Endothelial cell (in vitro differentiated cells): ENCODE measurements around the gene TRMT44. TPM values are rescaled to one million over a fixed set of nuclear protein-coding genes. Genes with fewer than 3 reads are reported as not detected.
A peak's percentile ranks its signal among the peaks of the same experiment; 100 is the strongest.

Experiments
- DNase-seq: peaks from one replicate; pipeline ENCODE4 v3.0.0; 2021; ENCODE audit warnings: low spot score
- H3K27ac Mint-ChIP-seq: one replicate; pipeline ENCODE4 v1.8.0; 2021; ENCODE audit warnings: mixed read lengths, inconsistent platforms; ENCODE audit not compliant: unreplicated experiment
- H3K27me3 Mint-ChIP-seq: one replicate; pipeline ENCODE4 v1.8.0; 2021; ENCODE audit warnings: mild to moderate bottlenecking, moderate library complexity, mixed read lengths, inconsistent platforms; ENCODE audit not compliant: unreplicated experiment
- H3K36me3 Mint-ChIP-seq: one replicate; pipeline ENCODE4 v1.8.0; 2021; ENCODE audit warnings: mild to moderate bottlenecking, low read depth, mixed read lengths, inconsistent platforms; ENCODE audit not compliant: unreplicated experiment
- H3K4me1 Mint-ChIP-seq: one replicate; pipeline ENCODE4 v1.8.0; 2021; ENCODE audit warnings: mild to moderate bottlenecking, mixed read lengths, inconsistent platforms; ENCODE audit not compliant: unreplicated experiment
- H3K4me3 Mint-ChIP-seq: one replicate; pipeline ENCODE4 v1.8.0; 2021; ENCODE audit warnings: mild to moderate bottlenecking, mixed read lengths, inconsistent platforms; ENCODE audit not compliant: unreplicated experiment
- H3K9me3 Mint-ChIP-seq: one replicate; pipeline ENCODE4 v1.8.0; 2021; ENCODE audit warnings: mixed read lengths, inconsistent platforms; ENCODE audit not compliant: unreplicated experiment
- CTCF ChIP-seq: fragments of 200-600 bp; sonication (generic); IDR thresholded peaks from one replicate; pipeline ENCODE4 v1.5.0; 2021; ENCODE audit warnings: antibody characterized with exemption; ENCODE audit not compliant: unreplicated experiment
- total RNA-seq: library from RNA; stranded (reverse); fragmentation: NEBNext Ultra II Directional; extraction: Animal tissue kit (Norgen Biotek cat#: 25700); gene quantifications from one replicate; pipeline ENCODE4 v1.2.1, GENCODE V29; 2021; ENCODE audit not compliant: unreplicated experiment

Gene TRMT44
- total RNA-seq, 1 donor from 2014 or later, result 38.5 TPM

GRCh38 chr4:8434251-8435073, 6.1 kb upstream of the TRMT44 start:
- TF ChIP-seq CTCF, result no peak
- DNase-seq, result no peak
- Mint-ChIP-seq H3K4me3 (no peak overlapping the region), H3K9me3 (no peaks in the 10 kb centered on the region), H3K36me3 (no peaks in the 10 kb centered on the region), H3K27me3 (peaks cover 7% of the 10 kb centered on the region), H3K4me1 (peaks cover 39% of the 10 kb centered on the region), H3K27ac (no peak overlapping the region)

- peaks cover 6% of the 10 kb centered on the region for H3K9me3 Mint-ChIP-seq
- no peak for DNase-seq
- peak overlapping the region; percentile 83 for H3K4me3 Mint-ChIP-seq
- peaks cover 7% of the 10 kb centered on the region for H3K36me3 Mint-ChIP-seq
- peaks cover 48% of the 10 kb centered on the region for H3K4me1 Mint-ChIP-seq
- H3K27ac Mint-ChIP-seq, result peak overlapping the region; percentile 54
- H3K27me3 Mint-ChIP-seq, result peaks cover 15% of the 10 kb centered on the region
- TF ChIP-seq CTCF, result no peak
These were observed 4.9 kb upstream of the TRMT44 start for GRCh38 chr4:8435656-8436121.

GRCh38 chr4:8437281-8437680, 3.3 kb upstream of the TRMT44 start:
- peaks cover 7% of the 10 kb centered on the region for H3K36me3 Mint-ChIP-seq
- peak overlapping the region; percentile 98 for H3K27ac Mint-ChIP-seq
- H3K27me3 Mint-ChIP-seq, result peaks cover 20% of the 10 kb centered on the region
- peaks cover 58% of the 10 kb centered on the region for H3K4me1 Mint-ChIP-seq
- H3K4me3 Mint-ChIP-seq, result peak overlapping the region; percentile 66
- TF ChIP-seq CTCF, result peak; percentile 35
- peaks cover 6% of the 10 kb centered on the region for H3K9me3 Mint-ChIP-seq
- peak; percentile 46 for DNase-seq

GRCh38 chr4:8438743-8439142, 1.8 kb upstream of the TRMT44 start:
- Mint-ChIP-seq H3K27me3 (peaks cover 17% of the 10 kb centered on the region), H3K9me3 (peaks cover 6% of the 10 kb centered on the region), H3K27ac (peak overlapping the region; percentile 95), H3K4me3 (peak overlapping the region; percentile 28), H3K36me3 (peaks cover 7% of the 10 kb centered on the region), H3K4me1 (peaks cover 66% of the 10 kb centered on the region)
- TF ChIP-seq CTCF, result no peak
- DNase-seq, result no peak

GRCh38 chr4:8439168-8439567, 1.4 kb upstream of the TRMT44 start:
- Mint-ChIP-seq H3K4me3 (peak overlapping the region; percentile 28), H3K27me3 (peaks cover 17% of the 10 kb centered on the region), H3K4me1 (peaks cover 66% of the 10 kb centered on the region), H3K36me3 (peaks cover 7% of the 10 kb centered on the region), H3K9me3 (peaks cover 6% of the 10 kb centered on the region), H3K27ac (peak overlapping the region; percentile 95)
- DNase-seq, result no peak
- TF ChIP-seq CTCF, result no peak
